WERI-Rb-1 (cell line): ENCODE results near the gene ORC5.

ENCODE experiments used
- DNase-seq: peaks from one replicate; pipeline ENCODE4 v3.0.0-alpha.2; 2020
- H3K27ac ChIP-seq: fragments of 250-450 bp; sonication (Bioruptor Pico); 2 replicates; pipeline ENCODE4 v1.5.1; 2020; ENCODE audit warnings: mild to moderate bottlenecking, moderate library complexity
- H3K27me3 ChIP-seq: fragments of 250-450 bp; sonication (Bioruptor Pico); 2 replicates; pipeline ENCODE4 v1.5.1; 2021; ENCODE audit warnings: mild to moderate bottlenecking, low read depth, moderate library complexity; ENCODE audit not compliant: insufficient read depth, severe bottlenecking
- H3K36me3 ChIP-seq: fragments of 250-450 bp; sonication (Bioruptor Pico); 2 replicates; pipeline ENCODE4 v1.5.1; 2020; ENCODE audit warnings: mild to moderate bottlenecking, moderate library complexity
- H3K4me3 ChIP-seq: 2 replicates; pipeline ENCODE4 v1.5.1; 2011; ENCODE audit warnings: low read depth, mild to moderate bottlenecking, control low read depth, low read length
- H3K9me3 ChIP-seq: fragments of 250-450 bp; sonication (Bioruptor Pico); 2 replicates; pipeline ENCODE4 v1.5.1; 2021; ENCODE audit warnings: mild to moderate bottlenecking, moderate library complexity; ENCODE audit not compliant: severe bottlenecking
- TF ChIP-seq, protein P1 (sequence below): IDR thresholded peaks from 2 replicates; pipeline ENCODE4 v1.5.1; 2011; ENCODE audit warnings: low read depth, mild to moderate bottlenecking, control low read depth, inconsistent platforms, low read length

ORC5 gene

DNA sequence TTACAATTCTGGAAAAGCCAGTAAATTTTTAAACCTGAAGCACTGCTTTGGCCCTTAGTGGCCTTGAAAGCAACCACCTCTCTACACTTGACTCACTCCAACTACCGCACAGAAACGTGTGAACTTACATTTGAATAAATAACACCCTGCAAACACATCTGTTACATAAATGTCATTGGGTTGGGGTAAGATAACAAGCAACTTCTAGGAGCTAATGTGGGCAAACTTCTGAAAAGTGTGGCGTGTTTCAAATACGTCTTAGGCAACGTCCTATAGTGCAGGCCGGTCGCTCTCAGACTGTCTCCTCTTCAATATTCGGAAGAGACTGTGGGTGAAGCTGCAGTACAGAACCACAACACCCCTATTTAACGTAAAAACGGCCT lies 474 bp downstream of the ORC5 start:
- Histone ChIP-seq H3K4me3 (peak overlapping the region; percentile 87), H3K27ac (peak overlapping the region; percentile 88), H3K27me3 (no peaks in the 10 kb centered on the region), H3K36me3 (peaks cover 15% of the 10 kb centered on the region), H3K9me3 (peaks cover 5% of the 10 kb centered on the region)
- TF ChIP-seq, protein P1, sequence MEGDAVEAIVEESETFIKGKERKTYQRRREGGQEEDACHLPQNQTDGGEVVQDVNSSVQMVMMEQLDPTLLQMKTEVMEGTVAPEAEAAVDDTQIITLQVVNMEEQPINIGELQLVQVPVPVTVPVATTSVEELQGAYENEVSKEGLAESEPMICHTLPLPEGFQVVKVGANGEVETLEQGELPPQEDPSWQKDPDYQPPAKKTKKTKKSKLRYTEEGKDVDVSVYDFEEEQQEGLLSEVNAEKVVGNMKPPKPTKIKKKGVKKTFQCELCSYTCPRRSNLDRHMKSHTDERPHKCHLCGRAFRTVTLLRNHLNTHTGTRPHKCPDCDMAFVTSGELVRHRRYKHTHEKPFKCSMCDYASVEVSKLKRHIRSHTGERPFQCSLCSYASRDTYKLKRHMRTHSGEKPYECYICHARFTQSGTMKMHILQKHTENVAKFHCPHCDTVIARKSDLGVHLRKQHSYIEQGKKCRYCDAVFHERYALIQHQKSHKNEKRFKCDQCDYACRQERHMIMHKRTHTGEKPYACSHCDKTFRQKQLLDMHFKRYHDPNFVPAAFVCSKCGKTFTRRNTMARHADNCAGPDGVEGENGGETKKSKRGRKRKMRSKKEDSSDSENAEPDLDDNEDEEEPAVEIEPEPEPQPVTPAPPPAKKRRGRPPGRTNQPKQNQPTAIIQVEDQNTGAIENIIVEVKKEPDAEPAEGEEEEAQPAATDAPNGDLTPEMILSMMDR, result no peak
- no peak for DNase-seq

DNA sequence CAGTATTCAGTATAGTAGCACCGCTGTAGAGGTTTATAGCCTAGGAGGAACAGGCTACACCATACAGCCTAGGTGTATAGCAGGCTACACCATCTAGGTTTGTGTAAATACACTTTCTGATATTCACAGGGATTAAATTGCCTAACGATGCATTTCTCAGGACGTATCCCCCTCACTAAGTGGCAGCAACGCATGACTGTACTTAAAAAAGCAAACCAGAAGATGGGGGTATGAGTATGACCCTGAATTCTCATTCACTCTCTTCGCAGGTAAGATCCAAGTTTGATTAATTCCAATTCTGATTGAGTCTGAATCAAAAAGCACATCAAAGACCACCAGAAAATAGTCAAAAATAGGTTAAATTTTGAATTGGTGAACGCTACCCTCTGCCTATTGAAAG lies 972 bp downstream of the ORC5 start:
- Histone ChIP-seq H3K27me3 (no peaks in the 10 kb centered on the region), H3K4me3 (peak overlapping the region; percentile 87), H3K9me3 (peaks cover 5% of the 10 kb centered on the region), H3K27ac (peak overlapping the region; percentile 88), H3K36me3 (peaks cover 20% of the 10 kb centered on the region)
- TF ChIP-seq, protein P1, result no peak
- no peak for DNase-seq

DNA sequence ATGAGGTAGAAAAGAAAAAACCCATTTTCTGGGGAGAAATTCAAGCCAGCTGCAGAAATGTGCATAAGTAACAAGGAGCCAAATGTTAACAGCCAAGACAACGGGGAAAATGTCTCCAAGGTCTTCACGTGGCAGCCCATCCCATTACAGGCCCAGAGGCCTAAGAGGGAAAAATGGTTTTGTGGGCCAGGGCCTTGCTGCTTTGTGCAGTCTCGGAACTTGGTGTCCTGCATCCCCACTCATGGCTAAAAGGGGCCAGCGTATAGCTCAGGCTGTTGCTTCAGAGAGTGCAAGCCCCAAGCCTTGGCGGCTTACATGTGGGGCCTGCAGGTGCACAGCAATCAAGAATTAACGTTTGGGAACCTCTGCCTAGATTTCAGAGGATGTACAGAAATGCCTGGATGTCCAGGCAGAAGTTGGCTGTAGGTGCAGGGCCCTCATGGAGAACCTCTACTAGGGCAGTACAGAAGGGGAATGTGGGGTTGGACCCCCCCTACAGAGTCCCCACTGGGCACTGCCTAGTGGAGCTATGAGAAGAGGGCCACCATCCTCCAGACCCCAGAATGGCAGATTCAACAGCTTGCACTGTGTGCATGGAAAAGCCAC lies 9.0 kb downstream of the ORC5 start:
- Histone ChIP-seq H3K27ac (no peak overlapping the region), H3K4me3 (no peak overlapping the region), H3K9me3 (peaks cover 4% of the 10 kb centered on the region), H3K36me3 (peaks cover 86% of the 10 kb centered on the region), H3K27me3 (no peaks in the 10 kb centered on the region)
- TF ChIP-seq, protein P1, result no peak
- no peak for DNase-seq

DNA sequence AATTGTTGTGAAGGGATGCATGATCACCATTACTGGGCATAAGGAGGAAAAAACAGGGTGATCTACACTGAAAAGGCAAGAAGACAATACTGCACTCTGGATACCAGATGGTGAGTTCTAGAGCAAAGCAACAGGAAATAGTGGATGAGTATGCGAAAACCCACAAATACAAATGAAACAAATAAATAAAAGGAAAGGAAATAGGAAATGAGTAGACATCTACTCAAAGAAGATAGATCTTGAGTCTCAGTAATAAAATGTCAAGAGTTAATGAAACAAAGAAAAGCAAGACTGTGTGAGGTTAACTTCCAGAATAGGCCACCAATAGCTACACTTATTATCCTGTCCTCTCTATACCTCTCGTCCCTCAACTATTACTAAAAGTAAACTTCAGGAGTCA lies 11.7 kb downstream of the ORC5 start:
- TF ChIP-seq, protein P1, result no peak
- H3K4me3 ChIP-seq, result no peak overlapping the region
- H3K27ac ChIP-seq, result no peak overlapping the region; the same call in 1 of the 2 replicates
- DNase-seq, result no peak
- peaks cover 74% of the 10 kb centered on the region for H3K36me3 ChIP-seq
- no peaks in the 10 kb centered on the region for H3K27me3 ChIP-seq
- peaks cover 4% of the 10 kb centered on the region for H3K9me3 ChIP-seq

DNA sequence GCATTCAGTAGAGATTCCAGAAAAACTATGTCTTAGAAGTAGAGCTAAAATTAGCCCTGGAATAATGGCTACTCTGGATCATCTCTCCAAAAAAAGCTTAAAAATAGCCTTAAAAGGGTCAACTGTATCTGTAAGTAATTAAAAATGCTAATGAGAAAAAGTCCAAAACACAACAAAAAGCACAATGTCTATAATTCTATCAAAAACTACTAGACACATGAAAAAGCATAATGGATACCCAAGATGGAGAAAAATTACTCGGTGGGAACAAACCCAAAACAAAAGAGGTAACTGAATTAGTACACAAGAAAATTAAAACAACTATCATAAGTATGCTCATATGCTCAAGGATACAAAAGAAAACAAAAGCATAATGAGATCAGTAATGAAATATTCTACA lies 15.4 kb downstream of the ORC5 start:
- TF ChIP-seq, protein P1, result no peak
- peaks cover 50% of the 10 kb centered on the region for H3K36me3 ChIP-seq

DNA sequence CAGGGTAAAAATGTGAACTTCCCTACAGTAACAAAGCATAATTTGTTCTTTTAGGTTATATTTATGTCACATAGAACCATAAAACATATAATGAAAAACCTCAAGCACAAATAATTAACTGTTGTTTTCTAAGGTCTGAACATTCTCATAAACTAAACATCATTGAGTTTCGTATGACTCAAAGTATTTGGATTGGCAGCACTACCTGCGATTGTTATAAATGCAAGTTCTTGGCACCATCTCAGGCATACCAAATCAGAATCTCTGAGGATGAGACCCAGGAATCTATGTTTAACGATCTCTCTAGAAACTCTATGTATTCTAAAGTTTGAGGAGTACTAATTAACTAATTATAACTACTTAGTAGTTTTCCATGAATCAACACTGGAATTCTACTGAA lies 22.5 kb downstream of the ORC5 start:
- no peak overlapping the region for H3K4me3 ChIP-seq
- TF ChIP-seq, protein P1, result no peak
- H3K9me3 ChIP-seq, result no peaks in the 10 kb centered on the region
- DNase-seq, result no peak
- no peaks in the 10 kb centered on the region for H3K27me3 ChIP-seq
- no peak overlapping the region for H3K27ac ChIP-seq
- peaks cover 66% of the 10 kb centered on the region for H3K36me3 ChIP-seq

More for the DNA sequence above, 15.4 kb downstream of the ORC5 start:
- Histone ChIP-seq H3K9me3 (no peaks in the 10 kb centered on the region), H3K27ac (no peak overlapping the region), H3K4me3 (no peak overlapping the region), H3K27me3 (no peaks in the 10 kb centered on the region)
- DNase-seq, result no peak
